HG02884 (cell line): Measurements from ENCODE around the gene CA7.
"Not testable (repeated sequence)": the region's sequence is repeated elsewhere in the genome, so short reads cannot be mapped to it uniquely, and the experiment has no call there.

ENCODE experiments used
- ATAC-seq: cut with Tn5 transposase; IDR thresholded peaks from one replicate; pipeline ENCODE4 v1.9.1; 2021; ENCODE audit warnings: mild to moderate bottlenecking, moderate library complexity; ENCODE audit not compliant: unreplicated experiment

Gene CA7

DNA sequence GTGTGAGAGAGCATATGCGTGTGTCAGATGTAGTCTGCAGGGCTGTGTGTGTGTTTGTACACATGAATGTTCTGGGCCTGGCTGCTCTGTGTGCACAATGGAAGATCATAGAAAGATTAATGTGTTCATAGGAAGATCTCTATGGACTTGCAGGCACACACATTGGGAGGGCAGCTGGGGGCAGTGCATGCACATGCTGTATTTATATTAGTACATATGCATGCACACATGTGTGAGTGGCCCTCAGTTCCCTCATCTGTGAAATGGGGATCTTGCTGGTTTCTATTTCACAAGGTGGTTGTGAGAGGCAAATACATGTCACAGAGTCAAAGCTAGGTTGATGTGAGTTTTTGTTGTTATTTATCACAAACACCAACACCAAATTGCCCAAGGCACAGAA, 2.1 kb downstream of the CA7 start:
- no peak for ATAC-seq

GRCh38 chr16:66846831-66847230, 2.6 kb downstream of the CA7 start:
- no peak for ATAC-seq

DNA sequence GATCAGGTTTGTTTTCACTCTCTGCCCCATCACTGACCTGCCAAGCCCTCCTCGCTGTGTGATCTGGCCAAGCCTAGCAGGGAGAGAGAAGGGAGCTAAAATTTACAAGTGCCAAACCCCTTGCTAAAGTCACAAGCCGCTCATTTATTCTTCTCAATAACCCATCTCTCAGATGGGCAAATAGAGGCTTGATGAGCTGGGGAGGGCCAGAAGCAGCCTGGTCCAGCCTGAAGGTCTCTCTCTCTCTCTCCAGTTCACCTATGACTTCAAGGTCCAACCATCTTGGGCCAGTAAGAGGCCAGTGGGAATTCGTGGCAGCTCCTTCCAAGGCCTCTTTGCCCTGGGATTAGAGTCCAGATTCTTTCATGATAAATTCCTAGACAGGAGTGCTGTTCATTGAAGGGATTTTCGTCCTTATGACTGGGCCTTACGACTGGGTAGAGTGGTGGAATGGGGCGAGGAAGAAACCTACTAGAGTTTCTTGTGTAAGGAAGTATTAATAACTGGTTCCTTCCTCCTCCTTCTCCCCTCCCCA, 3.4 kb downstream of the CA7 start:
- ATAC-seq, result no peak

- ATAC-seq, result no peak
Observed at GRCh38 chr16:66848172-66848571, 4.0 kb downstream of the CA7 start.

GRCh38 chr16:66849021-66849420, 4.8 kb downstream of the CA7 start:
- ATAC-seq, result no peak

- no peak for ATAC-seq
Observed at GRCh38 chr16:66849549-66849948, 5.3 kb downstream of the CA7 start.

- no peak for ATAC-seq
Observed at GRCh38 chr16:66850115-66850815, 6.1 kb downstream of the CA7 start.

- no peak for ATAC-seq
Observed at GRCh38 chr16:66851166-66851964, 7.2 kb downstream of the CA7 start.

DNA sequence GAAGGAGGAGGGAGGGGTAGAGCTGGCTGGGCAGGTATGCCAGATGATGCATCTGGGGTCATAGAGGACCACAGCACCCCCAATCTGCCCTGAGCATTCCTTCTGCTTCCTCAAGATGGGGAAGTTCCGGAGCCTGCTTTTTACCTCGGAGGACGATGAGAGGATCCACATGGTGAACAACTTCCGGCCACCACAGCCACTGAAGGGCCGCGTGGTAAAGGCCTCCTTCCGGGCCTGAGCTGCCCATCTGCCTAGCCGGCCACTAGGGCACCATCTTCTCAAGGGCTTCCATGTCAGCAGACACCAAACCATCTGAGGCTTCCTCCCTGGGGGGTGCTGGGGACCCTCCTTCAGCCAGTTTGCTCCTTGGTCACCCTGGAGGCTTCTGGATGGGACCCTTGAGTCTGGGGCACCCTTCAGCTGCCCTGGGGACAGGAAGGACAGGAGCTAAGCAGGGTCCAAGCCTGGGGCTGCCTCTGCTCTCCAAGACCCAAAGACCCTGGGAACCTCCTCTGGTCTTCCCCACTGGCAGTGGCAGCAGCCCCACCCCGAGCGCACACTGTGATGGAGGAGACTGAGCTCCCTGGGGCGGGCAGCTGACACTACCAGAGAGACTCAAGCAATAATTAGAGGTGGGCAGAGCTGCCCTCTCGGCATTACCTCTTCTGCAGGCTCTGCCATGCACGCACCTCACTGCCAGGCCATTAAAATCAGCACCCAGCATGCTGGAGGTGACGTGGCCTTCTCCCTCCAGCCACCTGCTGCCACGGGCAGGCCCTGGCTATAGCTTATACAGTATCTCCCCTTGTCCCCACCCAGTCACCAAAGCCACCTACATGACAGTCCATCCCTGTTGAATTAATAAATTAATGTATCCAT, 9.3 kb downstream of the CA7 start:
- ATAC-seq, result no peak

DNA sequence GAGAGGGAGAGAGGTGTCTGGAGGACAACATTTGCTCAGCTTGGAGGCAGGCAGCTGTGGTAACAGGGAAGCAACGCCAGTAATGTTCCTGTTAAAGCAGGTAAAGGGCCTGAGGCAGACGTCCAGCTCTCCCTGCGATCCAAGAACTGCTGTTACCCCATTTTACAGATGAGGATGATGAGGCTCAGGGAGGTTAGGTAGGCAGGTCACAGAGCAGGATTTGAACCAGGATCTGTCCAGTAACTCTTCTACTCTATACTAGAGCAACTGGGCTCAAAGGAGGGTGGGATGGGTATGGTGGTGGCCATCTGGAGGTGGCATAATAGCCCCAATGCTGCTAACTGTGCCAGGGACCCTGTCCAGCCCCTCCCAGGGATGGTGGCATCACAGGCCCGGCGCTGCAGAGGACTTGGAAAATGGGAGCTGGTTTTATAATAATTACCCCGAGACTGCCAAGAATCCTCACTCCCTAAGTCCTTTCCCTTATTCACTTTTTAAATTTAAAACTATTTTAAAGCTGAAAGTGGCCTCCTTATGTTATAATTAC, 12.0 kb downstream of the CA7 start:
- ATAC-seq, result no peak

GRCh38 chr16:66856801-66857200, 12.6 kb downstream of the CA7 start:
- no peak for ATAC-seq

GRCh38 chr16:66857437-66857836, 13.2 kb downstream of the CA7 start:
- ATAC-seq, result no peak

- no peak for ATAC-seq
Observed at GRCh38 chr16:66858740-66859396, 14.7 kb downstream of the CA7 start.

- no peak for ATAC-seq
Observed at GRCh38 chr16:66859397-66860068, 15.3 kb downstream of the CA7 start.

DNA sequence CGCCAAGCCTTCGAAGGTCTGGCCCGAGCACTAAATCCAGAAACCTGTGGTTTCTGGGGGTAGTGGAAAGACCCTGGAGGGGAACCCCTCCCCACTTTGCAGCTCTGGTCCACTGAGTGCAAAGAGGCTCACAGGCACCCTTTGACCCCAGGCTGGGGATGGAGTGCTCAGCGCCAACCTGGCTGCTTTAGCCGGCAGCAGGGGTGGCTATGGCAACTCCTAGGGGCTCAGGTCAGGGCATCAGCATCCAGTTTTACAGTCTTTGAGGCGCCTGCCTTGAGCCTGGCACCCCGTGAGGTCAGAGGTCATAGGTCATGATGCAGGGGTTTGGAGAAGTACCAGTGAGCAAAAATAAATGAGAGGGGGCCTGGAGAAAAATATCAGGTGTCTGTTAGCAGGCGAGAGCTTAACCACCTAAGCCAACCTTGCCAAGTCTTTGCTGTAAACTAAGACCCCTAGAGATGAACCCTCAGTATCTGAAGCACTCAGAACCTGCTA, 17.9 kb downstream of the CA7 start:
- no peak for ATAC-seq

DNA sequence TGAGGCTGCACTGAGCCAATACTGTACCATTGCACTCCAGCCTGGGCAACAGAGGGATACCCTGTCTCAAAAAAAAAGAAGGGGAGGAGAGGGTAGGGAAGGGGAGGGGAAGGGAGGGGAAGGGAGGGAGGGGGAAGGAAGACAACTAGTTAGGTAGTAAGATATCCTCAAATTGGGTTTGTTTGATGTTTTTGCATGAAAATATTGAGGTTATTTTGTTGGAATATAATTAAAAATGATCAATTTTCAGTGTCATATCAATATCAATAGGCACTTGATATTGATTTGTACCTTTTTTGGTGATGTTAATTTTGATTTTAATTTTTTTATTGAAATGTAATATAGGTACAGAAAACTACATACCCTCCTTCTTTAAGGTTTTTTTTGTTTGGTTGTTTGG, 19.5 kb downstream of the CA7 start:
- ATAC-seq, result no peak

DNA sequence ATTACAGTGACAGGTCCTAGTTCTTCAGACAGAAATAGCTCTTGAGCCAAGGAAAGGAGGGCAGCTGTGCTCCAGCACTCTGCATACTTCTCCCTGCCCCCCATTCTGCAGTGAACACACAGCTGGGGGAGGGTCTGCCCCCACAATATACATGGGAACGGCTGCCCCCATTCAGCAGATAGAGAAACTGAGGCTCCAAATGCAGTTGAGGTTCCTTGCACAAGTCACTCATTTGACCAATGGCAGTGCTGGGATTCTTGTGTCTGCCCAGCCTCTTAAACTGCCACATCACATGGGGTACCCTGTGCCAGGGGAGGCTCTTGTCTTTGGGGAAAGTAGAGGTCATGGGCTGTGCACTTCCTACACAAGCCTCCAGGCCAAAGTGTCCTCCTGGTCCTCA, 25.2 kb downstream of the CA7 start:
- no peak for ATAC-seq

DNA sequence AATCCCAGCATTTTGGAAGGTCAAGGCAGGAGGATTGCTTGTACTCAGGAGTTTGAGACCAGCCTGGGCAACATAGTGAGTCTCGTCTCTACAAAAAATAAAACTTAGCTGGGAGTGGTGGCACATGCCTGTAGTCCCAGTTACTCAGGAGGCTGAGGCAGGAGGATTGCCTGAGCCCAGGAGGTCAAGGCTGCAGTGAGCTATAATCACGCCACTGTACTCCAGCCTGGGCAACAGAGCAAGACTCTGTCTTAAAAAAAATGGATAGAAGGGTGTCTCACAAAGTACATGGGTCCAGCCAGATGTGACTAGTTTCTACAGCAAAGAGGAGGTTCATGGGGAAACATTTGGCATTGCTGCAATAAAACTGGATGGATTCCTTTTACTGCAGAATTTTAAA, 27.1 kb downstream of the CA7 start:
- ATAC-seq, result not testable (repeated sequence)

- ATAC-seq, result no peak
Observed at GRCh38 chr16:66871840-66872239, 27.6 kb downstream of the CA7 start.

DNA sequence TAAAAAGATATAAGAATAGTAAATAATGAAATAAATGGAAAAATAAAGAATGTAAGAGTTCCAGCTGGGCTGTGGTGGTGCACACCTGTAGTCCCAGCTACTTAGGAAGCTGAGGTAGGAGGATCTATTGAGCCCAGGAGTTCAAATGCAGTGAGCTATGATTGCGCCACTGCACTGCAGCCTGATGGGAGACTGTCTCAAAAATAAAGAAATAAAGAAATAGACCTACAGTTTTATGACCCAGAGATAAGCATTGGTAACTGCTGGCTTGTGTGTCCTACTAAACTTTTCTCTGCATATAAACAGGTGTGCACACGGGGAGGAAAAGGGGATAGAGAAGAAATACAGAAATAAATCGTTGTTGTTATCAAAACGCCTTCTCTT, 28.3 kb downstream of the CA7 start:
- ATAC-seq, result no peak
